NT2/D1 (cell line): Measurements from ENCODE around the gene PPEF2.

Experiments used
- SUZ12 ChIP-seq: IDR thresholded peaks from 2 replicates; pipeline ENCODE4 v1.6.1; 2011; ENCODE audit not compliant: insufficient read length, insufficient read depth; ENCODE audit errors: extremely low read depth
- ZNF274 ChIP-seq: IDR thresholded peaks from 2 replicates; pipeline ENCODE4 v1.6.1; 2011; ENCODE audit warnings: mild to moderate bottlenecking, low read depth, low read length

GRCh38 chr4:75895744-75896314 lies 6.4 kb downstream of the PPEF2 start:
- TF ChIP-seq ZNF274 = no peak
- TF ChIP-seq SUZ12 = no peak
